Measurements from ENCODE around the gene GUCY1A1.

GUCY1A1 gene

GRCh38 chr4:155709918-155710317, 43.3 kb downstream of the GUCY1A1 start (continued):
- TF ChIP-seq YY2 (tag by site-specific recombination; IDR thresholded peaks at IDR 0.05), result no peak

DNA sequence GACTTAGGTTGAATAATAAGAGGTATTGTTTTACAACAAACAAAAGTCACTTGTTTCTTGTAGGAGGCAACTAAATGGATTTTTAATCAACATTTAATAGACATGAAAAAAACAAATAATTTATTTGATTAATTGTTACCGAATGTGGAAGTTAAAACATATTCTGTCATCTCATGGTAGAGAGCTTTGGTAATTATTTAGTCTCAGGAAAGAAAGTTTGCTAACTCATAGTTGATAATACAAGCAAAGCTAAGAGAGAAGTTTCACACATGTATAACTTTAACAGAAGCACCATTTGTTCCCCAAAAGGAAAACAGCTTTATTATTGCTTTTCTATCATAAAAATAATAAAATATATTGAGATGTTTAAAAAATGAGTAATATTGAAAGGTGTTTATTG, 44.9 kb downstream of the GUCY1A1 start:
- peaks cover 0 to 4% of the 10 kb centered on the region in 2 experiments; a peak in 2 of 3 replicates for H3K36me3 ChIP-seq (ENCODE audit: control insufficient read depth in 2 of 2, insufficient read depth in 1 of 2, low read length in 2 of 2)
- ChIA-PET CTCF (interaction anchor here (0.5 kb wide), 1 partner anchor 1042 kb away, joined by 5 read pairs; no protein-coding TSS in a partner anchor), POLR2A (no interaction called here)
- H3K9me3 ChIP-seq (ENCODE audit: control insufficient read depth, insufficient read depth, low read depth, low read length), result no peaks in the 10 kb centered on the region
- H3K27ac ChIP-seq (ENCODE audit: extremely low read depth, low read depth, low read length), result no peak overlapping the region
- no peak overlapping the region for H3K4me3 ChIP-seq (ENCODE audit: low read depth, low read length)
- TF ChIP-seq ZNF169 (tag by site-specific recombination; IDR thresholded peaks at IDR 0.05), result no peak
- TF ChIP-seq, protein P1, sequence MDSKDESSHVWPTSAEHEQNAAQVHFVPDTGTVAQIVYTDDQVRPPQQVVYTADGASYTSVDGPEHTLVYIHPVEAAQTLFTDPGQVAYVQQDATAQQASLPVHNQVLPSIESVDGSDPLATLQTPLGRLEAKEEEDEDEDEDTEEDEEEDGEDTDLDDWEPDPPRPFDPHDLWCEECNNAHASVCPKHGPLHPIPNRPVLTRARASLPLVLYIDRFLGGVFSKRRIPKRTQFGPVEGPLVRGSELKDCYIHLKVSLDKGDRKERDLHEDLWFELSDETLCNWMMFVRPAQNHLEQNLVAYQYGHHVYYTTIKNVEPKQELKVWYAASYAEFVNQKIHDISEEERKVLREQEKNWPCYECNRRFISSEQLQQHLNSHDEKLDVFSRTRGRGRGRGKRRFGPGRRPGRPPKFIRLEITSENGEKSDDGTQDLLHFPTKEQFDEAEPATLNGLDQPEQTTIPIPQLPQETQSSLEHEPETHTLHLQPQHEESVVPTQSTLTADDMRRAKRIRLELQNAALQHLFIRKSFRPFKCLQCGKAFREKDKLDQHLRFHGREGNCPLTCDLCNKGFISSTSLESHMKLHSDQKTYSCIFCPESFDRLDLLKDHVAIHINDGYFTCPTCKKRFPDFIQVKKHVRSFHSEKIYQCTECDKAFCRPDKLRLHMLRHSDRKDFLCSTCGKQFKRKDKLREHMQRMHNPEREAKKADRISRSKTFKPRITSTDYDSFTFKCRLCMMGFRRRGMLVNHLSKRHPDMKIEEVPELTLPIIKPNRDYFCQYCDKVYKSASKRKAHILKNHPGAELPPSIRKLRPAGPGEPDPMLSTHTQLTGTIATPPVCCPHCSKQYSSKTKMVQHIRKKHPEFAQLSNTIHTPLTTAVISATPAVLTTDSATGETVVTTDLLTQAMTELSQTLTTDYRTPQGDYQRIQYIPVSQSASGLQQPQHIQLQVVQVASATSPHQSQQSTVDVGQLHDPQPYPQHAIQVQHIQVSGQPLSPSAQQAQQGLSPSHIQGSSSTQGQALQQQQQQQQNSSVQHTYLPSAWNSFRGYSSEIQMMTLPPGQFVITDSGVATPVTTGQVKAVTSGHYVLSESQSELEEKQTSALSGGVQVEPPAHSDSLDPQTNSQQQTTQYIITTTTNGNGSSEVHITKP (tag by site-specific recombination; IDR thresholded peaks at IDR 0.05), result no peak
- no peak for TF ChIP-seq ZFP37 (tag by site-specific recombination; IDR thresholded peaks at IDR 0.05)
- TF ChIP-seq ZSCAN18 (tag by site-specific recombination; IDR thresholded peaks at IDR 0.05), result no peak
- no peak for TF ChIP-seq TSHZ1 (tag by site-specific recombination; IDR thresholded peaks at IDR 0.05; ENCODE audit: borderline replicate concordance)
- TF ChIP-seq ZNF529 (tag by site-specific recombination; IDR thresholded peaks at IDR 0.05; ENCODE audit: insufficient replicate concordance), result no peak
- TF ChIP-seq ZNF645 (tag by site-specific recombination; IDR thresholded peaks at IDR 0.05), result no peak
- no peak for TF ChIP-seq ZNF335 (tag by site-specific recombination; conservative IDR thresholded peaks at IDR 0.05)
- no peak for TF ChIP-seq ZNF37A (tag by site-specific recombination; IDR thresholded peaks at IDR 0.05)
- TF ChIP-seq ZNF114 (tag by site-specific recombination; IDR thresholded peaks at IDR 0.05), result no peak
- no peak for TF ChIP-seq REPIN1 (tag by site-specific recombination; IDR thresholded peaks at IDR 0.05; ENCODE audit: low read depth)
- TF ChIP-seq ZNF23 (tag by site-specific recombination; IDR thresholded peaks at IDR 0.05; ENCODE audit: borderline replicate concordance), result no peak
- TF ChIP-seq ZNF596 (tag by site-specific recombination; IDR thresholded peaks at IDR 0.05), result no peak
- TF ChIP-seq ZNF155 (tag by site-specific recombination; IDR thresholded peaks at IDR 0.05), result no peak
- TF ChIP-seq YY2 (tag by site-specific recombination; IDR thresholded peaks at IDR 0.05), result no peak
- no peak for TF ChIP-seq SP2 (tag by site-specific recombination; IDR thresholded peaks at IDR 0.05)
- no peak for TF ChIP-seq ZNF394 (tag by site-specific recombination; IDR thresholded peaks at IDR 0.05; ENCODE audit: borderline replicate concordance)
- no peak for TF ChIP-seq INSM2 (tag by site-specific recombination; IDR thresholded peaks at IDR 0.05)
- no peaks in the 10 kb centered on the region for H3K4me1 ChIP-seq (ENCODE audit: control insufficient read depth, insufficient read depth, low read length)

Data from HEK293 (cell line).